ENCODE data around the gene NECAB3. TPM values are rescaled to one million over a fixed set of nuclear protein-coding genes. Genes with fewer than 3 reads are reported as not detected.
"Not testable (repeated sequence)": the region's sequence is repeated elsewhere in the genome, so short reads cannot be mapped to it uniquely, and the experiment has no call there.

The NECAB3 gene
- total and polyA plus RNA-seq, 8 donors: 22.3 to 72.9 (median 33.2) TPM

DNA sequence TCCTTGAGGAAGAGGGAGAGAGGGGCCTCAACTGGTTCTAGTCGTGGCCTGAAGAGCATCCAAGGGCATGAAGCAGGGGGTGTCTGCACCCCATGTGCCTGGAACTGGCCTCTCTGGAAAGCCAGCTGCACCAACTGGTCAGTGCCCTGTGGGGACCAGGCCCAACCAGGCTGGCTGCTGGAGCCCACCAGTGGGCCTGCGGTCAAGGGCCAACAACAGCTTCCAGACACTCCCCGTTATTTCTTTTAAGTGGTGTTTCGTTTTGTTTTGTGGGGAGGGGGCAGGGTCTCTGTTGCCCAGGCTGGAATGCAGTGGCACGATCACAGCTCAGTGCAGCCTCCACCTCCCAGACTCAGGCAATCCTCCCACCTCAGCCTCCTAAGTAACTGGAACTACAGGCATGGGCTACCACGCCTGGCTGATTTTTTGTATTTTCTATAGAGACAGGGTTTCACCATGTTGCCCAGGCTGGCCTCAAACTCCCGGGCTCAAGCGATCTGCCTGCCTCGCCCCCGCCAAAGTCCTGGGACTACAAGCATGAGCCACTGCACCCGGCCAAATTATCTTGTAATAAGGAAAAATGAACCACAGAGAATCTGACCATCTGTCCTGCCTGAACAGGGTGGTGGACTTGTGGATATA is 24.0 kb downstream of the NECAB3 start:
- Histone ChIP-seq H3K9me3 (no peaks in the 10 kb centered on the region), H3K36me3 (peaks cover 0 to 8% of the 10 kb centered on the region in 2 donors), H3K27ac (no peak overlapping the region), H3K4me1 (peaks cover 10 to 15% of the 10 kb centered on the region in 2 donors), H3K27me3 (no peaks in the 10 kb centered on the region), H3K4me3 (no peak overlapping the region)
- TF ChIP-seq, protein P1, sequence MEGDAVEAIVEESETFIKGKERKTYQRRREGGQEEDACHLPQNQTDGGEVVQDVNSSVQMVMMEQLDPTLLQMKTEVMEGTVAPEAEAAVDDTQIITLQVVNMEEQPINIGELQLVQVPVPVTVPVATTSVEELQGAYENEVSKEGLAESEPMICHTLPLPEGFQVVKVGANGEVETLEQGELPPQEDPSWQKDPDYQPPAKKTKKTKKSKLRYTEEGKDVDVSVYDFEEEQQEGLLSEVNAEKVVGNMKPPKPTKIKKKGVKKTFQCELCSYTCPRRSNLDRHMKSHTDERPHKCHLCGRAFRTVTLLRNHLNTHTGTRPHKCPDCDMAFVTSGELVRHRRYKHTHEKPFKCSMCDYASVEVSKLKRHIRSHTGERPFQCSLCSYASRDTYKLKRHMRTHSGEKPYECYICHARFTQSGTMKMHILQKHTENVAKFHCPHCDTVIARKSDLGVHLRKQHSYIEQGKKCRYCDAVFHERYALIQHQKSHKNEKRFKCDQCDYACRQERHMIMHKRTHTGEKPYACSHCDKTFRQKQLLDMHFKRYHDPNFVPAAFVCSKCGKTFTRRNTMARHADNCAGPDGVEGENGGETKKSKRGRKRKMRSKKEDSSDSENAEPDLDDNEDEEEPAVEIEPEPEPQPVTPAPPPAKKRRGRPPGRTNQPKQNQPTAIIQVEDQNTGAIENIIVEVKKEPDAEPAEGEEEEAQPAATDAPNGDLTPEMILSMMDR (IDR thresholded peaks at IDR 0.05): no peak
- intact Hi-C loops (cut with DNase I): loop anchor here in 1 of 2 donors (5.0 kb wide), 1 partner anchor 188 kb away; no protein-coding TSS in a partner anchor
- DNase-seq (peak in 1 of 4 donors; percentile 25), ATAC-seq (no peak)

DNA sequence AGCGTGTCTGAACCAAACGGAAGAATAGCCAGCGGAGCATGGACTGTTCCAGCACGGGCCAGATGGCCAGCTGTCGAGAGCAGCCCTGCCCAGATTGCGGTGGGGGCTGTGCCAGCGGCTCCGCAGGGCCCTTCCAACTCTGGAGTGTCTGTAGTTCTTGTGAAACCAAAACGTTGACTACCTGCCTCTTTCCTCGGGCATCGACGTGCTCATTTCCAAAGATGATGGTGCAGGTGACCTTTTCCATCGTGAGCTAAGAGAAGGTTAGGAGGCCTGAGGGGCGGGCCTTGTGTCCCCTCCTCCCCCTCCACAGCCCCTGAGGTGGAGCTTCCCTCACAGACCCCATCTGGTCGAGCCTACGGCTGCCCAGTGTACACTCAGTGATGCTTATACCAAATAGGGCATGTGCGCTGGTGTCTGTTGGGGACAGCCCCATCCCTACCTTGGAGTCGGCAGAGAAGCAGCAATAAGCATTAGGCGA is 25.0 kb downstream of the NECAB3 start:
- intact Hi-C loops (cut with DNase I): no loop called here
- peaks cover 0 to 17% of the 10 kb centered on the region in 2 donors for H3K36me3 ChIP-seq
- H3K4me1 ChIP-seq: peaks cover 10 to 15% of the 10 kb centered on the region in 2 donors
- H3K9me3 ChIP-seq: no peaks in the 10 kb centered on the region
- ATAC-seq (peak; percentile 65), DNase-seq (peak in 2 of 4 donors; percentile 60 to 84)
- peak overlapping the region in 1 of 2 donors; percentile 2 for H3K27ac ChIP-seq
- no peak overlapping the region for H3K4me3 ChIP-seq
- TF ChIP-seq, protein P1 (IDR thresholded peaks at IDR 0.05): no peak
- H3K27me3 ChIP-seq: no peaks in the 10 kb centered on the region

DNA sequence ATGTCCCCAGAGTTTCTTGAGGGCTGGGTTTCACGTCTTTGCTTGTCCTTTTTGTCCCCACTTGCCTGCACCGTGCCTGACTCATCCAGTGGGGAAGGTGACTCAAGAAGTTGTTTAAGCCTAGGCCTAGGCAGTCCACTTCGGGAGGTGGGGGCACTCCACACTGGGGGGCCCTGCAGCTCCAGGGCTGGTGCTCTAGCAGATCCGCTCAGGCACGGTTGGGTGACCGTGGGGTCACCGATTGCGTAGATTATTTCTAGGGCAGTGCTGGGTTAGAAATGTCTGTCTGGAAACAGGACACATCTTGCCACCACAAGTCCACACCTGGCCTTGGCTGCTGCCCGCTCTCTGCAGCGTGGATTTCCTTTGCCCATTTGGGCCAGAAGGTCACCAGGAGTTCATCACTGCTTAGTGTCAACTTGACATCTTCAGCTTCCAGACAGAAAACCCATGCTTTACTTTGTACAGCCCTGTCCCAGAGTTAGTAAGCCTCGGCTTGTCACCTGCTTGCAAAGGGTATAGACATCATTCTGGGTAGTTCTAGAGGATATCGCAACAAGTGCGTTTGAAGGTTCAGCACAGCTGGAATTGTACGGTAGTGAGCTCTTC is 25.7 kb downstream of the NECAB3 start:
- no peaks in the 10 kb centered on the region for H3K27me3 ChIP-seq
- no peak overlapping the region for H3K27ac ChIP-seq
- H3K9me3 ChIP-seq: no peaks in the 10 kb centered on the region
- TF ChIP-seq, protein P1 (IDR thresholded peaks at IDR 0.05): no peak
- peaks cover 6 to 15% of the 10 kb centered on the region in 2 donors for H3K4me1 ChIP-seq
- no peak overlapping the region for H3K4me3 ChIP-seq
- intact Hi-C loops (cut with DNase I): no loop called here
- peak in 1 of 4 donors; percentile 69 for DNase-seq
- peaks cover 0 to 22% of the 10 kb centered on the region in 2 donors for H3K36me3 ChIP-seq
- ATAC-seq: no peak

DNA sequence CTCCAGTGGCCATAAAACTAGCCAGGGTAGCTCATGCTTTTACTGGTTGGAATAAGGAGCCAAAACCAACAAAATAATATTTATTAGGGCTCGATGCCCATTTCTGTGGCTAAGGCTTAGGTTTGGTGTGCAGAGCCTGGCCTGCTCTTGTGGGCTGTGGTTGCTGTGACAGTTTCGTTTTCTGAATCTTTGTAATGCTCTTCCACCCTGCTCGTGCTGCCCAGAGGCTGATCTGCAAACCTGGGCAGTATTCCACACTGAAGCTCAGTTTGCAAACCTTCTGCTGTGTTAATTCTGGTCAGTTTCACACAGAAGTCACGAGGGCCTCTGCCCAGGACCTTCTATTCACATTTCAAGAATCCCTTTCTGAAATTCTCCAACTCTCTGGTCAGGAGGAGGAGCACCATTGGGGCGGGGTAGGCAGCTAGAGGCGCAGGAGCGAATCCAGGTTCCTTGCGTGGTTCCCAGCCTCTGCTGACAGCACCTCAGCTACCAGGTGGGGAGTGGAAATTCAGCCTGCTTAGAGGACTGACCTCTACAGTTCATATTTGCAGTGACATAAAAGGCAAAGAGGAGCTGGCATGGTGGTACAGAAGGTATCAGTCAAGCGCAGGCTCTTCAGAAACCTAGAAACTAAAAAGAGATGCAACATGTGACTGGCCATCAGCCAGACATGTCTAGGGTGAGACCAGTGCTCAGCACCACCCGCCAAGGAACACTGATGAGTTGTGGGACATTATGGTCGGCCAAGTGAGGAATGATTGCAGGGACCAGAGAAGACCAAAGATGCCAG is 26.4 kb downstream of the NECAB3 start:
- Histone ChIP-seq H3K4me1 (peaks cover 6 to 15% of the 10 kb centered on the region in 2 donors), H3K27ac (no peak overlapping the region), H3K9me3 (no peaks in the 10 kb centered on the region), H3K36me3 (peaks cover 0 to 29% of the 10 kb centered on the region in 2 donors), H3K27me3 (no peaks in the 10 kb centered on the region), H3K4me3 (no peak overlapping the region)
- DNase-seq (peak in 1 of 4 donors; percentile 20), ATAC-seq (peak; percentile 40)
- TF ChIP-seq, protein P1 (IDR thresholded peaks at IDR 0.05): no peak
- intact Hi-C loops (cut with DNase I): no loop called here

DNA sequence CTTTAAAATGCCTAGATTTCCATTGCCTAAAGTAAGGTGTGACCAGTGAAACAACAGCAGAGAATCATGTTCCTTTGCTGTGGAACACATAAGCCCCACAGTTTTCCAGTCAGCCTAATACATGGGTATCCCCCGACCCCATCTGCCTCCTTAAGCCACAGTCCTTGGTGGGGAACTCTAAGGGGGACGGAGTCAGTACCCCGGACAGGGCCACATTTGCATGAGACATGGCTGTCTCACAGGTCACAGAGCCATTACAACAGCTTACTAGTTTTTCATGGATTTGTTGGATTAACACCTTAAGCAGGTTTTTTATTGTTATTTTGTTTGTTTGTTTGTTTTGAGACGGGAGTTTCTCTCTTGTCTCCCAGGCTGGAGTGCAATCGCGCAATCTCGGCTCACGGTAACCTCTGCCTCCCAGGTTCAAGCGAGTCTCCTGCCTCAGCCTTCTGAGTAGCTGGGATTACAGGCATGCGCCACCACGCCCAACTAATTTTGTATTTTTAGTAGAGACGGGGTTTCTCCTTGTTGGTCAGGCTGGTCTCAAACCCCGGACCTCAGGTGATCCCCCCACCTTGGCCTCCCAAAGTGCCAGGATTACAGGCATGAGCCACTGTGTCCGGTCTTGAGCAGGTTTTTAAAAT is 27.1 kb downstream of the NECAB3 start:
- peaks cover 6 to 15% of the 10 kb centered on the region in 2 donors for H3K4me1 ChIP-seq
- H3K27me3 ChIP-seq; H3K27ac ChIP-seq; intact Hi-C loops (cut with DNase I); H3K4me3 ChIP-seq; ATAC-seq; H3K9me3 ChIP-seq: not testable (repeated sequence)
- peaks cover 0 to 35% of the 10 kb centered on the region in 2 donors for H3K36me3 ChIP-seq
- peak in 1 of 4 donors; percentile 25 for DNase-seq
